Prostate gland (tissue), 2 donors: ENCODE measurements around the gene AGBL4. TPM values are rescaled to one million over a fixed set of nuclear protein-coding genes. Genes with fewer than 3 reads are reported as not detected.
A peak's percentile ranks its signal among the peaks of the same experiment; 100 is the strongest.

ENCODE experiments used
- DNase-seq: peaks from one replicate; pipeline ENCODE4 v3.0.0-alpha.2; 2019; ENCODE audit warnings: low spot score
- H3K27ac ChIP-seq, 2 donors: fragments of 200-600 bp; sonication (generic); 2 replicates each; pipeline ENCODE4 v1.5.1; 2017 to 2019
- H3K27me3 ChIP-seq: fragments of 200-600 bp; sonication (generic); replicated peaks from 2 replicates; pipeline ENCODE4 v1.5.1; 2019; ENCODE audit not compliant: insufficient read depth
- H3K36me3 ChIP-seq, 2 donors: fragments of 200-600 bp; sonication (generic); 1 replicate in 1 of 2; 2 replicates in 1 of 2; pipeline versions ENCODE4 v1.5.1 to v1.8.1; 2017 to 2019
- H3K4me1 ChIP-seq: fragments of 200-600 bp; sonication (generic); replicated peaks from 2 replicates; pipeline ENCODE4 v1.5.1; 2019
- H3K4me3 ChIP-seq, 2 donors: fragments of 200-600 bp; sonication (generic); 2 replicates each; pipeline ENCODE4 v1.5.1; 2017 to 2019
- H3K9me3 ChIP-seq: fragments of 200-600 bp; sonication (generic); 2 replicates; pipeline ENCODE4 v1.5.1; 2017
- CTCF ChIP-seq, 4 experiments: fragments of 200-600 bp in 2 of 4; fragments of 450-650 bp in 2 of 4; sonication (generic) in 2 of 4; IDR thresholded peaks; 1 replicate in 3 of 4; 2 replicates in 1 of 4; pipeline ENCODE4 v1.5.1; 2016 to 2019; ENCODE audit warnings: antibody characterized with exemption in 4 of 4, mild to moderate bottlenecking in 2 of 4, moderate library complexity in 2 of 4
- POLR2A ChIP-seq: fragments of 450-650 bp; IDR thresholded peaks from one replicate; pipeline ENCODE4 v1.6.1; 2016; ENCODE audit warnings: antibody characterized with exemption, mild to moderate bottlenecking
- POLR2AphosphoS5 ChIP-seq: sonication (generic); formaldehyde crosslinking; IDR thresholded peaks from one replicate; pipeline ENCODE4 v1.6.1; 2017; ENCODE audit warnings: antibody characterized with exemption
- WGBS: methylation state at CpG from one replicate; pipeline ENCODE4 v1.1.5; 2018; 5-methylcytosine and 5-hydroxymethylcytosine counted together
- intact Hi-C: fragments of 100-400 bp; cut with DNase I; formaldehyde crosslinking; loops from one replicate; pipeline ENCODE4 v1.14.2; 2022
- total RNA-seq, 2 donors: library from RNA; depleted of rRNA; stranded (reverse); fragments of >200 nt; gene quantifications; one replicate each; pipeline ENCODE4 v1.1.0, GENCODE V29; 2016

Gene AGBL4
- total RNA-seq, 2 donors from 2014 or later, result 0.82 to 2.7 TPM

GRCh38 chr1:48939828-48940227 is 1083.9 kb downstream of the AGBL4 start:
- Histone ChIP-seq H3K4me3 (no peak overlapping the region), H3K4me1 (no peaks in the 10 kb centered on the region), H3K27me3 (no peaks in the 10 kb centered on the region), H3K27ac (no peak overlapping the region), H3K9me3 (no peaks in the 10 kb centered on the region), H3K36me3 (no peaks in the 10 kb centered on the region)
- intact Hi-C loops, result no loop called here
- WGBS, result 93% methylated on average over 6 of the region's 6 CpGs
- TF ChIP-seq CTCF (IDR thresholded peaks at IDR 0.05) (no peak), POLR2A (no peak), POLR2AphosphoS5 (no peak)
- no peak for DNase-seq

GRCh38 chr1:48939042-48939441 is 1084.7 kb downstream of the AGBL4 start:
- no peaks in the 10 kb centered on the region for H3K9me3 ChIP-seq
- no peaks in the 10 kb centered on the region for H3K4me1 ChIP-seq
- no peak overlapping the region for H3K27ac ChIP-seq
- no peak for DNase-seq
- intact Hi-C loops, result no loop called here
- no peak for TF ChIP-seq POLR2AphosphoS5
- no peak for TF ChIP-seq CTCF (IDR thresholded peaks at IDR 0.05)
- no peak for TF ChIP-seq POLR2A
- H3K4me3 ChIP-seq, result no peak overlapping the region
- no peaks in the 10 kb centered on the region for H3K36me3 ChIP-seq
- H3K27me3 ChIP-seq, result no peaks in the 10 kb centered on the region
- 55% methylated on average over 3 of the region's 3 CpGs for WGBS

GRCh38 chr1:48937732-48938131 is 1086.0 kb downstream of the AGBL4 start:
- no peaks in the 10 kb centered on the region for H3K36me3 ChIP-seq
- H3K4me3 ChIP-seq, result no peak overlapping the region
- no peaks in the 10 kb centered on the region for H3K4me1 ChIP-seq
- TF ChIP-seq POLR2A (no peak), POLR2AphosphoS5 (no peak), CTCF (IDR thresholded peaks at IDR 0.05) (no peak)
- 87% methylated on average over 1 of the region's 1 CpG for WGBS
- no peak overlapping the region for H3K27ac ChIP-seq
- intact Hi-C loops, result no loop called here
- no peak for DNase-seq
- H3K9me3 ChIP-seq, result no peaks in the 10 kb centered on the region
- no peaks in the 10 kb centered on the region for H3K27me3 ChIP-seq

- TF ChIP-seq POLR2A, result no peak
- TF ChIP-seq CTCF (IDR thresholded peaks at IDR 0.05), result no peak
- no peak for TF ChIP-seq POLR2AphosphoS5
- Histone ChIP-seq H3K36me3 (no peaks in the 10 kb centered on the region), H3K27me3 (no peaks in the 10 kb centered on the region), H3K27ac (no peak overlapping the region), H3K9me3 (no peaks in the 10 kb centered on the region), H3K4me1 (no peaks in the 10 kb centered on the region), H3K4me3 (no peak overlapping the region)
- intact Hi-C loops, result no loop called here
- 26% methylated on average over 2 of the region's 2 CpGs for WGBS
- DNase-seq, result peak; percentile 7
These were observed 1087.3 kb downstream of the AGBL4 start for GRCh38 chr1:48936436-48936835.

GRCh38 chr1:48932366-48932765 is 1091.4 kb downstream of the AGBL4 start:
- no peaks in the 10 kb centered on the region for H3K9me3 ChIP-seq
- intact Hi-C loops, result no loop called here

More at GRCh38 chr1:48932366-48932765, 1091.4 kb downstream of the AGBL4 start:
- no peaks in the 10 kb centered on the region for H3K4me1 ChIP-seq
- no peak overlapping the region for H3K27ac ChIP-seq
- no peak overlapping the region for H3K4me3 ChIP-seq
- no peak for DNase-seq
- no peaks in the 10 kb centered on the region for H3K36me3 ChIP-seq
- WGBS, result 17% methylated on average over 1 of the region's 1 CpG
- no peaks in the 10 kb centered on the region for H3K27me3 ChIP-seq
- no peak for TF ChIP-seq POLR2A
- TF ChIP-seq POLR2AphosphoS5, result no peak
- no peak for TF ChIP-seq CTCF (IDR thresholded peaks at IDR 0.05)
